CD14-positive monocyte (primary cell): ENCODE measurements around the gene USP20. TPM values are rescaled to one million over a fixed set of nuclear protein-coding genes. Genes with fewer than 3 reads are reported as not detected.

Experiments
- DNase-seq, 3 donors: peaks; one replicate each; pipeline ENCODE4 v3.0.0-alpha.2; 2011 to 2022
- H2AFZ ChIP-seq: 2 replicates; pipeline ENCODE4 v1.6.0; 2012; ENCODE audit warnings: mild to moderate bottlenecking, low read depth, low read length, inconsistent platforms; ENCODE audit not compliant: insufficient read depth, poor library complexity, severe bottlenecking
- H3K27ac ChIP-seq, 2 donors: 1 replicate in 1 of 2; 2 replicates in 1 of 2; pipeline ENCODE4 v1.5.1; 2012 to 2013; ENCODE audit warnings: low read length in 2 of 2, control low read depth in 1 of 2, inconsistent platforms in 1 of 2, low read depth in 1 of 2, mild to moderate bottlenecking in 1 of 2
- H3K27me3 ChIP-seq, 2 donors: one replicate each; pipeline versions ENCODE4 v1.6.0 to v1.6.1; 2011 to 2013; ENCODE audit warnings: low read length in 2 of 2; ENCODE audit not compliant: control insufficient read depth in 2 of 2, insufficient read depth in 2 of 2
- H3K36me3 ChIP-seq, 2 donors: replicated peaks in 1 of 2; 1 replicate in 1 of 2; 2 replicates in 1 of 2; pipeline versions ENCODE4 v1.5.1 to v1.6.1; 2012 to 2013; ENCODE audit warnings: low read length in 2 of 2, control low read depth in 1 of 2, inconsistent platforms in 1 of 2, mild to moderate bottlenecking in 1 of 2; ENCODE audit not compliant: insufficient read depth in 2 of 2, control insufficient read depth in 1 of 2
- H3K4me1 ChIP-seq, 2 donors: 1 replicate in 1 of 2; 2 replicates in 1 of 2; pipeline versions ENCODE4 v1.5.1 to v1.6.1; 2012 to 2013; ENCODE audit warnings: low read length in 2 of 2, control low read depth in 1 of 2, inconsistent platforms in 1 of 2, mild to moderate bottlenecking in 1 of 2, moderate library complexity in 1 of 2; ENCODE audit not compliant: insufficient read depth in 2 of 2, control insufficient read depth in 1 of 2
- H3K4me2 ChIP-seq: replicated peaks from 2 replicates; pipeline ENCODE3; 2012; ENCODE audit warnings: low read length, moderate library complexity, mild to moderate bottlenecking; ENCODE audit not compliant: poor library complexity, severe bottlenecking; ENCODE audit errors: extremely low read depth
- H3K4me3 ChIP-seq, 3 experiments: fragments of 200-600 bp in 1 of 3; sonication (generic) in 1 of 3; replicated peaks in 1 of 3; 1 replicate in 2 of 3; 2 replicates in 1 of 3; pipeline ENCODE4 v1.5.1; 2011 to 2013; ENCODE audit warnings: low read length in 3 of 3, mild to moderate bottlenecking in 3 of 3, control low read depth in 2 of 3, low read depth in 2 of 3, inconsistent platforms in 1 of 3, moderate library complexity in 1 of 3
- H3K79me2 ChIP-seq: 2 replicates; pipeline ENCODE4 v1.6.0; 2012; ENCODE audit warnings: mild to moderate bottlenecking, control low read depth, inconsistent platforms, low read length, moderate library complexity; ENCODE audit not compliant: insufficient read depth
- H3K9ac ChIP-seq: 2 replicates; pipeline ENCODE4 v1.6.0; 2017; ENCODE audit warnings: low read length, mild to moderate bottlenecking; ENCODE audit not compliant: insufficient read depth, poor library complexity, severe bottlenecking
- H3K9me3 ChIP-seq, 2 donors: replicated peaks in 1 of 2; 1 replicate in 1 of 2; 2 replicates in 1 of 2; pipeline versions ENCODE4 v1.5.1 to v1.6.1; 2012 to 2013; ENCODE audit warnings: low read length in 2 of 2, control low read depth in 1 of 2; ENCODE audit not compliant: control insufficient read depth in 1 of 2, insufficient read depth in 1 of 2
- H4K20me1 ChIP-seq: 2 replicates; pipeline ENCODE4 v1.6.0; 2012; ENCODE audit warnings: mild to moderate bottlenecking, low read length, control low read depth, moderate library complexity; ENCODE audit not compliant: insufficient read depth
- H3K27ac Mint-ChIP-seq, 7 donors: one replicate each; pipeline ENCODE4 v1.8.0; 2020; ENCODE audit warnings: mild to moderate bottlenecking in 7 of 7, mixed read lengths in 7 of 7, moderate library complexity in 6 of 7, inconsistent platforms in 2 of 7
- H3K27me3 Mint-ChIP-seq, 3 donors: one replicate each; pipeline ENCODE4 v1.8.0; 2021 to 2022; ENCODE audit warnings: low read depth in 3 of 3, mild to moderate bottlenecking in 3 of 3, mixed read lengths in 3 of 3, moderate library complexity in 3 of 3, inconsistent platforms in 1 of 3
- H3K36me3 Mint-ChIP-seq, 2 donors: one replicate each; pipeline ENCODE4 v1.8.0; 2020; ENCODE audit warnings: mixed read lengths in 2 of 2, inconsistent platforms in 1 of 2, mild to moderate bottlenecking in 1 of 2
- H3K4me1 Mint-ChIP-seq: one replicate; pipeline ENCODE4 v1.8.0; 2020; ENCODE audit warnings: mild to moderate bottlenecking, mixed read lengths
- H3K4me3 Mint-ChIP-seq, 2 donors: one replicate each; pipeline ENCODE4 v1.8.0; 2020; ENCODE audit warnings: mild to moderate bottlenecking in 2 of 2, mixed read lengths in 2 of 2, moderate library complexity in 1 of 2
- H3K9me3 Mint-ChIP-seq, 7 donors: one replicate each; pipeline ENCODE4 v1.8.0; 2020 to 2022; ENCODE audit warnings: mixed read lengths in 7 of 7, mild to moderate bottlenecking in 6 of 7, moderate library complexity in 6 of 7, inconsistent platforms in 2 of 7
- CTCF ChIP-seq: fragments of 200-600 bp; IDR thresholded peaks from one replicate; pipeline ENCODE4 v1.8.0; 2022; ENCODE audit warnings: antibody characterized with exemption, mild to moderate bottlenecking
- WGBS: methylation state at CpG from one replicate; pipeline ENCODE4 v1.1.5; 2013; ENCODE audit warnings: missing lambda C conversion rate; ENCODE audit not compliant: insufficient coverage; 5-methylcytosine and 5-hydroxymethylcytosine counted together
- intact Hi-C, 2 donors: fragments of 100-400 bp; cut with micrococcal nuclease; formaldehyde crosslinking; loops; one replicate each; pipeline versions ENCODE4 v1.15.0 to v1.15.1; 2023
- polyA plus RNA-seq, 3 donors: library from polyadenylated mRNA; depleted of rRNA in 1 of 3; unstranded in 2 of 3; stranded (reverse) in 1 of 3; fragments of 300-500 nt in 2 of 3; fragments of >200 nt in 1 of 3; fragmentation: Illumina TruSeq in 2 of 3; gene quantifications; 1 replicate in 2 of 3; 2 replicates in 1 of 3; pipeline ENCODE4 v1.2.3, GENCODE V29; 2012 to 2021

The USP20 gene
- polyA plus RNA-seq, 3 donors: 2.7 to 30.0 (median 5.2) TPM

DNA sequence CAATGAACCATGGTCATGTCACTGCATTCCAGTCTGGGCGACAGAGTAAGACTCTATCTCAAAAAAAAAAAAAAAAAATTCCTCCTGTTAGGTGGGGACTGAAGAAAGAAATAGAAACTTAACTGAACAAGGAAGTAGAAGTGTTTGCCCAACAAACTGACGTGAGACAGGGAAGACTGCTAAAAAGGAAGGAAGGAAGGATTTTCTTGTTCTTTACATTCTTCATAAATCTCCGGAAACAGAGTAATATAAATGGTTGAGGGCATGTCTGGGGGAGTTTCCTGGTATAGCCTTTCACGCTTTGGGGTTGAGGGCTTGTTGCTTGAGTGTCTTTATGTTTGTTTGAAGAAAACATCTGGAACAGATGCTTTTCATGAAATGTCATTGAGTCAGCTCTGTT lies 29.2 kb upstream of the USP20 start:
- Mint-ChIP-seq H3K9me3 (peaks cover 0 to 3% (median 0%) of the 10 kb centered on the region in 7 donors), H3K4me3 (peak overlapping the region in 1 of 2 donors; percentile 61), H3K4me1 (peaks cover 39% of the 10 kb centered on the region), H3K27ac (peak overlapping the region; percentile 68 to 91 (median 86)), H3K27me3 (peaks cover 0 to 1% (median 0%) of the 10 kb centered on the region in 3 donors), H3K36me3 (peaks cover 28 to 51% of the 10 kb centered on the region in 2 donors)
- Histone ChIP-seq H3K27me3 (no peaks in the 10 kb centered on the region), H3K9ac (no peak overlapping the region), H3K36me3 (peaks cover 30 to 37% of the 10 kb centered on the region in 2 donors), H3K9me3 (no peaks in the 10 kb centered on the region), H3K4me3 (peak overlapping the region in 1 of 3 experiments; percentile 22), H3K27ac (peak overlapping the region; percentile 40 to 45), H3K4me1 (peaks cover 33 to 34% of the 10 kb centered on the region in 2 donors), H3K4me2 (peak overlapping the region; percentile 42), H3K79me2 (peaks cover 51% of the 10 kb centered on the region), H2AFZ (no peak overlapping the region), H4K20me1 (peaks cover 49% of the 10 kb centered on the region)
- TF ChIP-seq CTCF: no peak
- peak in 2 of 3 donors; percentile 62 to 66 for DNase-seq
- intact Hi-C loops: no loop called here
- WGBS: 22% methylated on average over 2 of the region's 4 CpGs

GRCh38 chr9:129809346-129809745 lies 25.9 kb upstream of the USP20 start:
- Histone ChIP-seq H3K36me3 (peaks cover 59 to 69% of the 10 kb centered on the region in 2 donors), H3K4me2 (no peak overlapping the region), H3K27ac (no peak overlapping the region), H4K20me1 (peaks cover 70% of the 10 kb centered on the region), H3K4me1 (peaks cover 25% of the 10 kb centered on the region in 2 donors), H3K9me3 (no peaks in the 10 kb centered on the region), H3K79me2 (peaks cover 57% of the 10 kb centered on the region), H3K27me3 (no peaks in the 10 kb centered on the region), H2AFZ (no peak overlapping the region), H3K9ac (no peak overlapping the region), H3K4me3 (no peak overlapping the region)
- H3K4me1 Mint-ChIP-seq: peaks cover 34% of the 10 kb centered on the region
- H3K9me3 Mint-ChIP-seq: peaks cover 0 to 3% (median 0%) of the 10 kb centered on the region in 7 donors
- WGBS: 79% methylated on average over 8 of the region's 11 CpGs
- intact Hi-C loops: no loop called here
- peaks cover 54 to 77% of the 10 kb centered on the region in 2 donors for H3K36me3 Mint-ChIP-seq
- TF ChIP-seq CTCF: no peak
- peaks cover 0 to 1% (median 0%) of the 10 kb centered on the region in 3 donors for H3K27me3 Mint-ChIP-seq
- H3K27ac Mint-ChIP-seq: peak overlapping the region in 2 of 7 donors; percentile 50 to 57
- H3K4me3 Mint-ChIP-seq: no peak overlapping the region
- DNase-seq: no peak
